Endothelial cell of umbilical vein (primary cell): ENCODE measurements around the gene PLXND1. TPM values are rescaled to one million over a fixed set of nuclear protein-coding genes. Genes with fewer than 3 reads are reported as not detected.

ENCODE experiments used
- BruUV-seq: library from RNA; stranded (reverse); fragments of 400-500 nt; replicated peaks from 2 replicates; lab custom pipeline; 2021; lab: Mats Ljungman, UMichigan
- CTCF ChIA-PET: fragments of 300-600, 350-600 bp; sonication (Branson Sonifier 250); formaldehyde crosslinking; loops from one replicate; lab custom pipeline; 2021; ENCODE audit warnings: antibody characterized with exemption, inconsistent platforms; lab: Charles Lee
- POLR2A ChIA-PET: fragments of 300-600, 350-600 bp; sonication (Branson Sonifier 250); formaldehyde crosslinking; loops from one replicate; lab custom pipeline; 2021; ENCODE audit warnings: antibody characterized with exemption, inconsistent platforms; lab: Charles Lee
- DNase-seq: peaks from one replicate; pipeline ENCODE4 v3.0.0-alpha.2; 2011; ENCODE audit warnings: low read depth, low spot score
- FAIRE-seq: peaks from 2 replicates; lab custom pipeline; 2011; peaks lifted over from hg19 to GRCh38; lab: Jason Lieb, UNC
- H2AFZ ChIP-seq: 2 replicates; pipeline ENCODE4 v1.6.0; 2012; ENCODE audit warnings: low read depth, low read length, control low read depth, inconsistent platforms
- H3K27ac ChIP-seq: 2 replicates; pipeline ENCODE4 v1.5.1; 2011; ENCODE audit warnings: low read depth, mild to moderate bottlenecking, control low read depth, low read length, moderate library complexity; ENCODE audit not compliant: insufficient read depth
- H3K27me3 ChIP-seq, 2 experiments: 2 replicates each; pipeline versions ENCODE4 v1.6.0 to v1.6.1; 2011; ENCODE audit warnings: low read length in 2 of 2, mixed read lengths in 1 of 2; ENCODE audit not compliant: control insufficient read depth in 2 of 2, insufficient read depth in 2 of 2
- H3K36me3 ChIP-seq, 2 experiments: 2 replicates in 1 of 2; 3 replicates in 1 of 2; pipeline ENCODE4 v1.5.1; 2011; ENCODE audit warnings: low read length in 2 of 2, mild to moderate bottlenecking in 1 of 2, moderate library complexity in 1 of 2; ENCODE audit not compliant: control insufficient read depth in 2 of 2, insufficient read depth in 2 of 2; ENCODE audit errors: extremely low read depth in 1 of 2
- H3K4me1 ChIP-seq: 3 replicates; pipeline ENCODE4 v1.5.1; 2011; ENCODE audit warnings: mild to moderate bottlenecking, low read length; ENCODE audit not compliant: control insufficient read depth, insufficient read depth; ENCODE audit errors: extremely low read depth
- H3K4me2 ChIP-seq: 2 replicates; pipeline ENCODE4 v1.6.1; 2011; ENCODE audit warnings: low read length, control low read depth, mixed read lengths; ENCODE audit not compliant: insufficient read depth
- H3K4me3 ChIP-seq, 3 experiments: fragments of 200-600 bp in 1 of 3; sonication (generic), shearing (Covaris generic) in 1 of 3; replicated peaks in 1 of 3; 2 replicates each; pipeline ENCODE4 v1.5.1; 2011 to 2016; ENCODE audit warnings: control low read depth in 3 of 3, low read length in 3 of 3, mild to moderate bottlenecking in 2 of 3, inconsistent platforms in 1 of 3, low read depth in 1 of 3, moderate library complexity in 1 of 3; ENCODE audit not compliant: insufficient read depth in 1 of 3
- H3K79me2 ChIP-seq: 2 replicates; pipeline ENCODE4 v1.6.0; 2012; ENCODE audit warnings: low read length, inconsistent platforms; ENCODE audit not compliant: control insufficient read depth, insufficient read depth
- H3K9ac ChIP-seq: replicated peaks from 2 replicates; pipeline ENCODE3; 2011; ENCODE audit warnings: low read length, control low read depth; ENCODE audit not compliant: insufficient read depth; ENCODE audit errors: extremely low read depth
- H3K9me1 ChIP-seq: replicated peaks from 3 replicates; pipeline ENCODE4 v1.6.0; 2011; ENCODE audit warnings: mild to moderate bottlenecking, low read length; ENCODE audit not compliant: control insufficient read depth, insufficient read depth; ENCODE audit errors: extremely low read depth
- H3K9me3 ChIP-seq: replicated peaks from 2 replicates; pipeline ENCODE4 v1.5.1; 2012; ENCODE audit warnings: low read length, inconsistent platforms; ENCODE audit not compliant: control insufficient read depth, insufficient read depth
- H4K20me1 ChIP-seq: replicated peaks from 2 replicates; pipeline ENCODE3; 2011; ENCODE audit warnings: mild to moderate bottlenecking, low read length; ENCODE audit not compliant: control insufficient read depth, insufficient read depth; ENCODE audit errors: extremely low read depth
- EZH2 ChIP-seq: IDR thresholded peaks from 2 replicates; pipeline ENCODE4 v1.6.1; 2012; ENCODE audit warnings: borderline replicate concordance, low read depth, mild to moderate bottlenecking, moderate library complexity, low read length, inconsistent platforms; ENCODE audit not compliant: severe bottlenecking
- FOS ChIP-seq: IDR thresholded peaks from 2 replicates; pipeline ENCODE4 v1.6.1; 2011; ENCODE audit warnings: mild to moderate bottlenecking, low read length, moderate library complexity, borderline replicate concordance; ENCODE audit not compliant: insufficient read depth
- GATA2 ChIP-seq: IDR thresholded peaks from 2 replicates; pipeline ENCODE4 v1.7.0; 2011; ENCODE audit warnings: low read depth, mild to moderate bottlenecking, moderate library complexity, mixed read lengths, low read length; ENCODE audit not compliant: insufficient read length, insufficient read depth
- JUN ChIP-seq: IDR thresholded peaks from 2 replicates; pipeline ENCODE4 v1.6.1; 2011; ENCODE audit warnings: borderline replicate concordance, low read depth; ENCODE audit not compliant: insufficient read length, insufficient read depth
- MAX ChIP-seq: IDR thresholded peaks from 2 replicates; pipeline ENCODE4 v1.6.1; 2011; ENCODE audit not compliant: insufficient read depth, insufficient read length
- MYC ChIP-seq: IDR thresholded peaks from one replicate; pipeline ENCODE4 v1.6.1; 2011; ENCODE audit warnings: mild to moderate bottlenecking, low read depth, low read length
- POLR2A ChIP-seq: IDR thresholded peaks from 2 replicates; pipeline ENCODE4 v1.6.1; 2012; ENCODE audit warnings: low read depth, mild to moderate bottlenecking, control low read depth, low read length
- POLR2AphosphoS5 ChIP-seq: IDR thresholded peaks from 2 replicates; pipeline ENCODE4 v1.6.1; 2012; ENCODE audit warnings: low read depth, mild to moderate bottlenecking, control low read depth, low read length, moderate library complexity; ENCODE audit not compliant: insufficient read depth
- dilution Hi-C: fragments of 300-500 bp; cut with MboI; formaldehyde crosslinking; loops from one replicate; pipeline ENCODE4 v1.15.0; 2019; ENCODE audit warnings: low sequenced_read_pairs; ENCODE audit not compliant: extremely low pct_ligation_motif_present
- intact Hi-C: fragments of 100-400 bp; cut with micrococcal nuclease; formaldehyde crosslinking; loops from one replicate; pipeline ENCODE4 v1.10.0; 2022
- polyA plus RNA-seq, 4 experiments: library from polyadenylated mRNA; depleted of rRNA in 3 of 4; stranded (reverse) in 3 of 4; unstranded in 1 of 4; fragments of >200 nt; gene quantifications; 2 replicates each; pipeline versions ENCODE4 v1.2.1 to v1.2.3, GENCODE V29; 2011 to 2012; ENCODE audit warnings: missing spikeins in 1 of 4
- total RNA-seq: library from RNA; stranded (reverse); gene quantifications from 2 replicates; pipeline ENCODE4 v1.2.3, GENCODE V29; 2021
- TF ChIP-seq, protein P1 (sequence below), 2 donors: IDR thresholded peaks; 1 replicate in 1 of 2; 2 replicates in 1 of 2; pipeline ENCODE4 v1.5.1; 2011; ENCODE audit warnings: low read length in 2 of 2, mild to moderate bottlenecking in 2 of 2, moderate library complexity in 2 of 2, control low read depth in 1 of 2, inconsistent platforms in 1 of 2, low read depth in 1 of 2; ENCODE audit not compliant: insufficient read depth in 1 of 2; ENCODE audit errors: extremely low read depth in 1 of 2

PLXND1 gene
- total and polyA plus RNA-seq, 2 donors (not counting 3 experiments of a cell fraction or from before 2014, with no cell fraction given), result 300 to 834 TPM

DNA sequence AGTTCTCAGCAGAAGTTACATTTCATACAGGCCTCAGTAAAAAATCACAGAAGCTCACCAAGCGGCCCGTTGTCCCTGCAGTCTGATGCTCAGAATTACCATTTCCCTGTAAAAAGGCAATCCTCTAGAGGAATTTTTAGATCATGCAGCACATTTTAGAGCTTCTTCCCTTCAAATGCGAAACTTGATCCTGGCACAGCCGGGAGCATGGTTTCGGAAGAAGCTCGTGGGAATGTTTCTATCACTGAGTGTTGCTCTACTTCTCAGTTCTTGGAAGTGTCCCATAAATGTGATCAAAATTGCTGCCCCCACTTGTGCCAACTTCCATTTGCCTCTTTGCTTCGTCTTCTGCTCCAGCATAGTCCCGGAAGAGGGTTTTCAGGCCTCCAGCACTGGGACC is 67.3 kb downstream of the PLXND1 start:
- H3K36me3 ChIP-seq, result no peaks in the 10 kb centered on the region
- ChIA-PET POLR2A (no interaction called here), CTCF (interaction anchor here (1.1 kb wide), 1 partner anchor 49 kb away, joined by 3 read pairs; no protein-coding TSS in a partner anchor)
- DNase-seq (no peak), FAIRE-seq (no peak)
- H3K27me3 ChIP-seq, result no peaks in the 10 kb centered on the region
- no peaks in the 10 kb centered on the region for H4K20me1 ChIP-seq
- no peak overlapping the region for H3K27ac ChIP-seq
- intact Hi-C loops, result no loop called here
- dilution Hi-C loops, result no loop called here
- no peak overlapping the region for H2AFZ ChIP-seq
- H3K9me1 ChIP-seq, result no peaks in the 10 kb centered on the region
- TF ChIP-seq JUN (no peak), POLR2A (no peak), MAX (no peak), POLR2AphosphoS5 (no peak), EZH2 (no peak), FOS (no peak), MYC (no peak), GATA2 (no peak)
- TF ChIP-seq, protein P1, sequence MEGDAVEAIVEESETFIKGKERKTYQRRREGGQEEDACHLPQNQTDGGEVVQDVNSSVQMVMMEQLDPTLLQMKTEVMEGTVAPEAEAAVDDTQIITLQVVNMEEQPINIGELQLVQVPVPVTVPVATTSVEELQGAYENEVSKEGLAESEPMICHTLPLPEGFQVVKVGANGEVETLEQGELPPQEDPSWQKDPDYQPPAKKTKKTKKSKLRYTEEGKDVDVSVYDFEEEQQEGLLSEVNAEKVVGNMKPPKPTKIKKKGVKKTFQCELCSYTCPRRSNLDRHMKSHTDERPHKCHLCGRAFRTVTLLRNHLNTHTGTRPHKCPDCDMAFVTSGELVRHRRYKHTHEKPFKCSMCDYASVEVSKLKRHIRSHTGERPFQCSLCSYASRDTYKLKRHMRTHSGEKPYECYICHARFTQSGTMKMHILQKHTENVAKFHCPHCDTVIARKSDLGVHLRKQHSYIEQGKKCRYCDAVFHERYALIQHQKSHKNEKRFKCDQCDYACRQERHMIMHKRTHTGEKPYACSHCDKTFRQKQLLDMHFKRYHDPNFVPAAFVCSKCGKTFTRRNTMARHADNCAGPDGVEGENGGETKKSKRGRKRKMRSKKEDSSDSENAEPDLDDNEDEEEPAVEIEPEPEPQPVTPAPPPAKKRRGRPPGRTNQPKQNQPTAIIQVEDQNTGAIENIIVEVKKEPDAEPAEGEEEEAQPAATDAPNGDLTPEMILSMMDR (IDR thresholded peaks at IDR 0.05; ENCODE audit: extremely low read depth in 1 of 2, insufficient read depth in 1 of 2, low read depth in 1 of 2, low read length in 2 of 2), result no peak
- H3K4me2 ChIP-seq, result no peak overlapping the region
- H3K79me2 ChIP-seq, result no peaks in the 10 kb centered on the region
- BruUV-seq, result no TSS peak
- no peaks in the 10 kb centered on the region for H3K9me3 ChIP-seq
- H3K4me3 ChIP-seq, result no peak overlapping the region
- H3K4me1 ChIP-seq, result no peaks in the 10 kb centered on the region
- no peak overlapping the region for H3K9ac ChIP-seq
